Glomerular endothelial cell (primary cell): ENCODE measurements around the gene TXNRD1. TPM values are rescaled to one million over a fixed set of nuclear protein-coding genes. Genes with fewer than 3 reads are reported as not detected.
"Not testable (repeated sequence)": the region's sequence is repeated elsewhere in the genome, so short reads cannot be mapped to it uniquely, and the experiment has no call there.

Experiments
- DNase-seq: peaks from one replicate; pipeline ENCODE4 v3.0.0-alpha.2; 2011; ENCODE audit warnings: low read depth, low spot score; ENCODE audit errors: extremely low read depth
- total RNA-seq: library from RNA; depleted of rRNA; stranded (reverse); fragments of >200 nt; gene quantifications from 2 replicates; pipeline ENCODE4 v1.2.3, GENCODE V29; 2015

Gene TXNRD1
- total RNA-seq, 1 donor from 2014 or later, result 171 TPM

GRCh38 chr12:104319028-104319427 is 103.4 kb downstream of the TXNRD1 start:
- no peak for DNase-seq

GRCh38 chr12:104319918-104320626 is 104.5 kb downstream of the TXNRD1 start:
- no peak for DNase-seq

DNA sequence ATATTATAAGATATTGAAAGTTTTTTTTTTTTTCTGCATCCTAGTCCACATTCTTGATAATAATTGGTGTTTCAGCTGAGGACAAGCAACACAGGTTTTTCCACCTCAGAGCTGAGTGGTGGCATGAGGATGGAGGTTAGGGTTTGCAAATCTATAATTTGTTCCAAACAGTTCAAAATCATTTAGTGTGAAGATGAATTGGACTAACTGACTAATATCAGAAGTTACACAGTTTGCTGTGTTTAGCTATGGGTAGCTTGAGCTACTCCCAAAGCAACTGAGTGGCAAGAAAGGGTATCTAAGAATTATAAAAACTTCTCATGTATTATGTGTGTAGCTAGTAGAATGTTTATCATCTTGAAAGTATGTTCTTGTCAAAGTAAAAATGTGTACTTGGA is 105.0 kb downstream of the TXNRD1 start:
- no peak for DNase-seq

GRCh38 chr12:104321949-104322348 is 106.4 kb downstream of the TXNRD1 start:
- no peak for DNase-seq

- not testable (repeated sequence) for DNase-seq
These were observed 107.0 kb downstream of the TXNRD1 start for GRCh38 chr12:104322533-104322932.

DNA sequence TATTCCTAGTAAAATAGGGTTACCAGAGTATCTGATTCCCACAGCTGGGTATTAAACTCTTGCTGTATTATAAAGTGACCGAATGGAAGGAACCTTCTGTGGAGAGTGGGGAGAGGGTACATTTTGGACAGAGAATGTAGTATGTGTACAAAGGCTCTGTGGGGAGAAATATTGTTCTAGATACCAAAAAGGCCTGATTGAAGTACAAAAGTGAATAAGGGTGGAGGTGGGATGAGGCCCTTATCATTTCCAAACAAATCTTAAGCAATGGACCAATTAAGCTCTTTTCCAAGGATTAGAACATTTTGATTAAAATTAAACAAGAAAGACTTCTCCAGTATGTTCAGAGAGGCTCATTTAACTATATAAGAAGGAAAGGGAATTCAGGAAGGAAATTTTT is 108.3 kb downstream of the TXNRD1 start:
- DNase-seq, result no peak

GRCh38 chr12:104328278-104328677 is 112.7 kb downstream of the TXNRD1 start:
- not testable (repeated sequence) for DNase-seq

- no peak for DNase-seq
These were observed 113.2 kb downstream of the TXNRD1 start for GRCh38 chr12:104328790-104329189.

DNA sequence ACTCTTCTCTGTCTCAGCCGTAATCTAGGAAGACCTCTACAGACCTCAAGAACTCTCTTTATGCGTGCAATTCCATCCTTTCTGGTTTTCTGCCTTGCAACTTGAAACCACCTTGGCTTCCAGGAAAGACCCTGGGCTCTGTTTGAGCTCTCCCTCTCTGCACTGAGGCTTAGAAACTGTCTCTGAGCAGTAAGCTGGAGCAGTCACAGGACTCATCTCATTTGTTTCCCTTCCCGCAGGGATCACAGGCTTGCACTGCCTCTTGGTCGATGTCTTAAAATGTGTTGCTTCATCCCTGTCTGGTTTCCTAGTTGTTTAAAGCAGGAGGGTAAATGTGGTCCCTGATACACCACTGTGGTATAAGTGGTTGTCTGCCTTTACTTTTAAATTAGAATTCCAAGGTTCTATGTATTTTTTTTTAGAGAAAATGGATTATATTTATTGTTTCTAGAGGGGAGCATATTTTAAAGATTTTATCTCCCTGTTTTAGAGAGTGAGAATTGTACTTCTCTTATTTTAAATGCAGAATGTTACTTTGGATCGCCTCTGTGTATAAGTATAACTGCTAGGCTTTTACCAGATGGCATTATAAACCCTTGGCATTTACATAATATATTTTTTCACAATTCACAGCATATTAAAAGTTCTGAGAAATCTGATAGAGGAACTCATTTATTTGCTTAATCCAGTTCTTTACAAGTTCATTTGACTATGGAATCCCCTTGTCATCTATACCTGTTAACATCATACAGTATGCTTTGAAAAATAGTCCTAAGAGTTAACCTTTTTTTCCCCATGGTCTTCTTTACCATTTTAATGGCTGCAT is 114.3 kb downstream of the TXNRD1 start:
- DNase-seq, result no peak

- DNase-seq, result no peak
These were observed 115.8 kb downstream of the TXNRD1 start for GRCh38 chr12:104331376-104331775.

- DNase-seq, result not testable (repeated sequence)
These were observed 116.7 kb downstream of the TXNRD1 start for GRCh38 chr12:104332273-104332672.

- DNase-seq, result no peak
These were observed 118.2 kb downstream of the TXNRD1 start for GRCh38 chr12:104333692-104334255.

GRCh38 chr12:104334581-104334980 is 119.0 kb downstream of the TXNRD1 start:
- DNase-seq, result no peak

DNA sequence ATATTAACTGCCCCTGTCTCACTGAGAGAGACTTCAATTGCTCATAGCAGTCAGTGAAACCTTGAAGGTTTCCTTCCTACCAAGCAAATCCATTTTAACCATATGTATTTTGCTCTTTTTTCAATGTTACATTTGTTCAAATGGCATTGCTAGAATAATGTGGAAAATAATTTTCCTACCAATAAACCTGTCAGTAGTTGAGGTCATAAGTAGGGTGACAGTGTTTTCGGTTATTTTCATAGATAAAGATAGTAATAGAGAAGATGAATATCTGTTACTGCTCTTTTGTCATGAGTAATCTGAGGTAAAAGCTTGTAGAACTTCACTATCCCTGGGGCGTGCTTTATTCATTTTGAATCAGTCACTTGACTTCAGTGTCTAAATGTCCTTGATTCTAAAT is 120.5 kb downstream of the TXNRD1 start:
- no peak for DNase-seq

DNA sequence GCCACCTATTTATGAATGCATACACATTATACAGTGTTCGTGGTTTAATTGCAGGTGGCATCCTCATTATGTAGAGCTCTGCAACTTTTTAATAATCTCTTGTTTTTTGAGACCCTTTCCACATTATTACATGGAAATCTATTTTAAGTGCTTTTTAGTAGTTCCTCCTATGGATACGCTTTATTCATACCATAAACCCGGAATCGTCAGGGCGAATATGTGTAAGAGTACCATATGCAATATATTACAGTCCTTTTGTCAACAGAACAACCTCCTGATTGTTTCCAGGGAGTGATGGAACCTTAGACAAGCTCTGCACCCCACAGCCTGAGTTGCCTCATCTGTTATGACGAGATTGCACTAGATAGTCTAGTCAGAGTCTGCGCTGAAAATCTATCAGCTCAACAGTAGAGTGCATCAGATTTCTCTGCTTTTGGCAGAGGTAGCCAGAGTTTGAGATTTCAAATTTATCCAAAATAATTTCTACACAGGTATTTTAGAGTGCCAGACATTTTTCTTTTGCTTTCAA is 121.5 kb downstream of the TXNRD1 start:
- DNase-seq, result no peak

GRCh38 chr12:104339663-104340062 is 124.1 kb downstream of the TXNRD1 start:
- no peak for DNase-seq

GRCh38 chr12:104340177-104340576 is 124.6 kb downstream of the TXNRD1 start:
- DNase-seq, result no peak

GRCh38 chr12:104340925-104341611 is 125.5 kb downstream of the TXNRD1 start:
- no peak for DNase-seq

DNA sequence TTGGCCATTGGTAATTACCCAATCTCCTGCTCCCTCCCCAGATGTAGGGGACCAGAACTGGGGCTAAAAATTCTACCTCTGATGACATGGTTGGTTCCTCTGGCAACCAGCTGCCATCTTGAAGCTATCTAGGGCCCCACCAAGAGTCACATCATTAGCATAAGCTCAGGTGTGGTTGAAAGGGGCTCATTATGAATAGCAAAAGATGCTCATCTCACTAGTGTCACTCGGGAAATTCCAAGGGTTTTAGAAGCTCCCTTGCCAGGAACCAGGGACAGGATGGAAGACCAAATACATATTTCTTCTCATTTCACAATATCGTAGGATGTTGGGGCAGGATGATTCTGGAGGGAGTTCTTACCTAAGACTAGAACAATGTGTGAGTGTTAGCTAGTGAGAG is 126.6 kb downstream of the TXNRD1 start:
- DNase-seq, result no peak

DNA sequence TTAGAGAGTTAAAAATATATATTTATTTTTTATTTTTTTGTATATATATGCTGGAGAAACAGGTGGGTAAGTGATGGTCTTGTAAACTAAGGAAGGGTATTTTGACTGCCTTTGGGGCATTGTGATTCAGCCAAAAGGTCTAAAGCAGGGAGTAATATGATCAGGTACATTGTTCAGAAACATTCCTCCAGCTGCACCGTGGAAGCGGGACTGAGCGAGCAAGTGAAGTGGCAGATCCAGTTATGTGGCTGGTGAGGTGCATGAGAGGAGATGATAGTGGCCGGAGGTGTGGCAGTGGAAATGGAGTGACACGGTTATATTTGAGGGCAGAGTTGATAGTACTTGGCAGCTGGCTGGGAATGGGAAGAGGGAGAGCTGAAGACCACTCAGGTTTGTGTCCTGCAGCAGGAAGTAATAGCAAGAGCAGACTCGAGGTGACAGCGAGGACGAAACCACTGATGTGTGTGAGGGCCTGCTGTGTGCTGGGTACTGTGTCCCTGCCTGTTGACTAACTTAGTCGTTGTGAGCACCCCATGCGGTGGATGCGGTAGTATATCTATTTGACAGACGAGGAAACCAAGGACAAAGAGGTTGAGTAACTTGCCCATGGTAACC is 127.2 kb downstream of the TXNRD1 start:
- DNase-seq, result no peak
